Measurements from ENCODE around the gene SRSF4.
"Not testable (repeated sequence)": the region's sequence is repeated elsewhere in the genome, so short reads cannot be mapped to it uniquely, and the experiment has no call there.

Gene SRSF4

GRCh38 chr1:29162025-29162424 lies 19.7 kb downstream of the SRSF4 start:
- TF ChIP-seq ZNF274 (IDR thresholded peaks at IDR 0.05; ENCODE audit: low read depth, low read length): no peak

GRCh38 chr1:29159773-29160172 lies 21.9 kb downstream of the SRSF4 start:
- no peak for TF ChIP-seq ZNF274 (IDR thresholded peaks at IDR 0.05; ENCODE audit: low read depth, low read length)
- no peak overlapping the region for H3K4me3 ChIP-seq (ENCODE audit: low read length)

More at GRCh38 chr1:29162025-29162424, 19.7 kb downstream of the SRSF4 start:
- H3K4me3 ChIP-seq (ENCODE audit: low read length): no peak overlapping the region

- H3K4me3 ChIP-seq (ENCODE audit: low read length): no peak overlapping the region
- no peak for TF ChIP-seq ZNF274 (IDR thresholded peaks at IDR 0.05; ENCODE audit: low read depth, low read length)
These were observed 24.5 kb downstream of the SRSF4 start for GRCh38 chr1:29157269-29157601.

- no peak overlapping the region for H3K4me3 ChIP-seq (ENCODE audit: low read length)
- no peak for TF ChIP-seq ZNF274 (IDR thresholded peaks at IDR 0.05; ENCODE audit: low read depth, low read length)
These were observed 25.0 kb downstream of the SRSF4 start for GRCh38 chr1:29156543-29157268.

- no peak for TF ChIP-seq ZNF274 (IDR thresholded peaks at IDR 0.05; ENCODE audit: low read depth, low read length)
These were observed 29.5 kb downstream of the SRSF4 start for GRCh38 chr1:29152046-29152805.

GRCh38 chr1:29150346-29150745 lies 31.4 kb downstream of the SRSF4 start:
- not testable (repeated sequence) for H3K4me3 ChIP-seq (ENCODE audit: low read length)

More at GRCh38 chr1:29152046-29152805, 29.5 kb downstream of the SRSF4 start:
- no peak overlapping the region for H3K4me3 ChIP-seq (ENCODE audit: low read length)

- no peak overlapping the region for H3K4me3 ChIP-seq (ENCODE audit: low read length)
- no peak for TF ChIP-seq ZNF274 (IDR thresholded peaks at IDR 0.05; ENCODE audit: low read depth, low read length)
These were observed 32.8 kb downstream of the SRSF4 start for GRCh38 chr1:29148656-29149491.

GRCh38 chr1:29145739-29146437 lies 35.8 kb downstream of the SRSF4 start:
- H3K4me3 ChIP-seq (ENCODE audit: low read length): no peak overlapping the region
- no peak for TF ChIP-seq ZNF274 (IDR thresholded peaks at IDR 0.05; ENCODE audit: low read depth, low read length)

GRCh38 chr1:29144178-29144577 lies 37.5 kb downstream of the SRSF4 start:
- TF ChIP-seq ZNF274 (IDR thresholded peaks at IDR 0.05; ENCODE audit: low read depth, low read length): no peak
- H3K4me3 ChIP-seq (ENCODE audit: low read length): no peak overlapping the region

- TF ChIP-seq ZNF274 (IDR thresholded peaks at IDR 0.05; ENCODE audit: low read depth, low read length): no peak
- no peak overlapping the region for H3K4me3 ChIP-seq (ENCODE audit: low read length)
These were observed 39.0 kb downstream of the SRSF4 start for GRCh38 chr1:29142714-29143113.

GRCh38 chr1:29136391-29136915 lies 45.2 kb downstream of the SRSF4 start:
- TF ChIP-seq ZNF274 (IDR thresholded peaks at IDR 0.05; ENCODE audit: low read depth, low read length): no peak
- no peak overlapping the region for H3K4me3 ChIP-seq (ENCODE audit: low read length)

- no peak for TF ChIP-seq ZNF274 (IDR thresholded peaks at IDR 0.05; ENCODE audit: low read depth, low read length)
- H3K4me3 ChIP-seq (ENCODE audit: low read length): no peak overlapping the region
These were observed 47.0 kb downstream of the SRSF4 start for GRCh38 chr1:29134695-29135028.

GRCh38 chr1:29133861-29134694 lies 47.6 kb downstream of the SRSF4 start:
- no peak overlapping the region for H3K4me3 ChIP-seq (ENCODE audit: low read length)
- TF ChIP-seq ZNF274 (IDR thresholded peaks at IDR 0.05; ENCODE audit: low read depth, low read length): no peak

GRCh38 chr1:29131056-29131455 lies 50.6 kb downstream of the SRSF4 start:
- H3K4me3 ChIP-seq (ENCODE audit: low read length): not testable (repeated sequence)

Measured in GM08714 (cell line).